ENCODE results near the gene ROPN1L.
"Not testable (repeated sequence)": the region's sequence is repeated elsewhere in the genome, so short reads cannot be mapped to it uniquely, and the experiment has no call there.

The ROPN1L gene

GRCh38 chr5:10480237-10480985 is 38.7 kb downstream of the ROPN1L start:
- DNase-seq, result no peak

DNA sequence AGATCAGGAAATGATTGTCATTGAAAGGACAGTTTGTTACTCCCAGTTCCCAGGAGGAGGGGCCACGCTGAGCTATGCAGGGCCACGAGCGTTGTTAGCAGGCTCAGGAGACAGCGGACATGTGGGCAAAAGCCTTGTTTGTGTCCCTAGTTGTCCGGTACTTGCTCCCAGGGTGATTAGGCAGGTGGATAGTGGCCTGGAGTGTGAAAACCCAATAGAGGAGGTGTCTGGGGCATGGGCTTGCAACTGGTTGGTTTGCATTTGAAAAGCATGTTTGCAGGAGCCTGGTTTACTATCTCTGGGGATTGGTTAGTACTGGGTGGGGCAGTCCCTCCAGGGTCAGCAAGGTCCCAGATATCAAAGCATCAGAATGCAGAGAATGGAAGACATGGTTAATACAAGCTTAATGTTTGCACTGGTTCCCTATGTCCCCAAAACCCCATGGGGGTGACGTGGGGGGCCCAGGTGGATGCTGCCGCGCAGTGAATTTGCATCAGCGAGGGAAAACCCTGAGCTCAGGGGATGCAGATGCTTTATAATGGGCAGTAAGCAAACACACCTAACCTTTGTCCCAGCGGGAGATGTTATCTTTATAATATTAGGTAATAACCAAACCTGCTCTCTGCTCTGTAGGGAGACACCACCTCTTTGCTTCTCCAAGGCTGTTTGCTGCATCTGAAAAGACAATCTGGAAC is 39.7 kb downstream of the ROPN1L start:
- DNase-seq, result no peak

DNA sequence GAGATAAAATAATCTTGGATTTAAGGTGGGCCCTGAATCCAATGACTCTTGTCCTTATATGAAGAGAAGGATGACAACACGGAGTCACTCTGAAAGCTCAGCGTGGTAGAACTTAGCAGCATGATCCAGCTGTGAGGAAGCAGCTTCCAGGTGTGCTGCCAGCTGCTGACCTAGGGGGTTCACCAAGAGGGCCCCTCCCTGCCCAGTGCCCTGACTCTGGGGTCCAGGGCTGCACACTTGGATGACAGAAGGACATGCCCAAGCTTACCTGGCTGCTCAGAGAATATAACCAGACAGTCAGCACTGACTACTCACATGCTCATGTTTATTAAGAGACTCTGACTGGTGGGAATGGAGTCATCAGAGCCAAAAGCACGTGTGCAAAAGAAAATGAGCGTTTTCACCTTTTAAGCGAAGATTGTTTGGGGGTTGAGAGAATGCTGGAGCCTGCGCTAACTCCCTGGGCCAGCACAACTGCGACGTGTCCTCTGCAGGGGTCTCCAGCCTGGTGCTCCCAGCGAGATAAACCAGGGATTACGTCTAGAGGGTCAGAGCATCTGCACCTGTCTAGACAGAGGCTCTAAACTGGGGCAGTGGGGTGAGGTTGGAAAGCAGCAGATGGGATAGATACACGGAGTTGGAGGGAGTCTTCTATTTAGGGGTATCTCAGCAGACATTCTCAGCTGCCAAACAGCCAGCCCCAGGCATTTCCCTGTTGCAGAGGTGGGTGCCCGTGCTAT is 41.3 kb downstream of the ROPN1L start:
- DNase-seq, result no peak

DNA sequence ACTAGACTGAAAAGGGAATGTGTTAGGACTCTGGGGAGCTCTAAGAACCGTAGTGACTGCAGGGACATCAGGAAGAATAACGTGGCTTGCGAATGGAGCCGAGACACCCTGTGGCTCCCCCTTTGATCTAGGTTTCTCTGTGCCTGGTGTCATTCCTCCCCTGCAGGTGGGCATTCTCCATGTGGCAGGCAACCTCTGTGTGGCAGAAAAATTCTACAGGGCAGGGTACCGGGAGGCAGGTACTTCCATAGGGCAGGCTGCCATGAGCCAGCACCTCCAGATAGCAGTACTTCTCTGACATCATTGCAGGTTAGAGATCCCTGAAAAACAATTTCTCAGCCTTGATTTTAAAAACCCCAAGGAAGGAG is 43.1 kb downstream of the ROPN1L start:
- DNase-seq, result no peak

DNA sequence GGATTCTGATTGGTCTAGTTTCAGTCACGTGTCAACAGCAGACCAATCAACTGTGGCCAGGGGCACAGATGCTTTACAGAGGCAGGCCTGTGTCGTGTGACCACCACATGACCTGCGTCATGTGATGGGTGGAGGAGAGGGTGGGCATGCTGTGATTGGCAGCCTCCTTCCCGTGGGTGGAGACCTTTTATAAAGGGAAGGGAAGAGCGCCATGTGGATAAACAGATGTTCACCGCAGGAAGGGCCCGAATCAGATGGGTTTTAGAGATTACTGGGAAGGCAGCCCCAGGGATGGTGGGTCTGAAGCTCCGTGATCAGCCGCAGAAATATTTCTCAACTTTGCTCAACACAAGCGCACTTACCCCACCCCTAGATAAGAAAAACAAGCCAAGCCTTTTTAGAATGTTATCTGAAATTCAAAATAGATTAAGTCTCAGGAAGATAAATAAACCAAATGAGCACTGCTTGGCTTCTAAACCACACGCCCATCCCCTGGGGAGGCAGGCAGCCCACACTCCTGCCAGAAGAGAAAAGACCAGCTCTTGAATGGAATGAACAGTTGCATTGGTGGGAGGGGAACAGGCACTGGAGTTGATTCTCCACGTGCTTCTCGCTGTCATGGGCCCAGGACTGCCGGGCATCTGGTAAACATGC is 43.6 kb downstream of the ROPN1L start:
- no peak for DNase-seq

GRCh38 chr5:10485897-10486296 is 44.2 kb downstream of the ROPN1L start:
- no peak for DNase-seq

GRCh38 chr5:10486511-10487344 is 45.0 kb downstream of the ROPN1L start:
- no peak for DNase-seq

GRCh38 chr5:10488144-10488543 is 46.5 kb downstream of the ROPN1L start:
- no peak for DNase-seq

DNA sequence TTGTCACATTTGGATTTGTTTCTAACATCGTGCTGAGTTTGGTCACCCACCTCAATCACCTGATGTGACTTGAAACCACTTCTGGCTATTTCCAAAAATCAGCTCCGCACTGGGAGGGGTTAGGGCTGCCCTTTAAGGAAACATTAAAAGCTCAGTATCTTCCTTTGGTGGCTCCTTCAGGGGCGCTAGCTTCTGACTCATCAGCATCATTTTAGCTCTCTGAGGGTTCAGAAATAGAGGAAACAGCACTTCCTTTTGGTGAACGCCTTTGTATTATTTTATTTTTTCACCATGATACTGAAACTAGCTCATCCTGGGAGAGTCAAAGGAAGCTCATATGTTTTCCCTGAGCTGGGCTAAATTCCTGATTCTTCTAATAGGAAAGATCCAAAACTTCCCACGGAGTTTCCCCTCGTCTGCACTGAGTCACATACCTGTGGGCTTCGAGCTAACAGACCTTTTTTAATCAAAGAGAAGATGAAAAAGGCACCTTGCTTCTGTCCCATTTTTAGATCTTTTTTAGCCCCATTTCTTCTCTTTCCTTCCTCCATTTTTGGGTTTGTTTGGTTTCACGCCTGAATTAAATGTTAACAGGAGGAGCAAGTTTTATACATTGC is 48.2 kb downstream of the ROPN1L start:
- no peak for DNase-seq

- DNase-seq, result no peak
Measured at GRCh38 chr5:10490927-10491672, 49.4 kb downstream of the ROPN1L start.

GRCh38 chr5:10491673-10492026 is 50.0 kb downstream of the ROPN1L start:
- DNase-seq, result no peak

DNA sequence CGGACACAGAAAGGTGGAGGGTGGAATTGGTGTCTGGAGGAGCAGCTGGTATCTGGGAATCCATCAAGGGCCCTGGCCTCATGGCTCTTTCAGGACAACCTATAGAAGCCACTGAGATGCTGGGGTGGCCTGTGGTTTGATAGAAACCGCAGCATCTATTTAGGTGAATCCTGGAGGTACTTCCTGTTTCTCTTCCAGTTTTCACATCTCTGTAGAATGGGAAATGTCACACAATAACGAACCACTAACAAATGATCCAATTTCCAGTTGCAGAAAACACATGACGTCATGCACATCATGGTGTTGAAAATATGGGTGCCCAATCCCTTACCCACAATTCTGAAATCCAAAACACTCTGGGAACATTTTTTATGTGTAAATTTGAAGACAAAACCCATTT is 52.2 kb downstream of the ROPN1L start:
- no peak for DNase-seq

DNA sequence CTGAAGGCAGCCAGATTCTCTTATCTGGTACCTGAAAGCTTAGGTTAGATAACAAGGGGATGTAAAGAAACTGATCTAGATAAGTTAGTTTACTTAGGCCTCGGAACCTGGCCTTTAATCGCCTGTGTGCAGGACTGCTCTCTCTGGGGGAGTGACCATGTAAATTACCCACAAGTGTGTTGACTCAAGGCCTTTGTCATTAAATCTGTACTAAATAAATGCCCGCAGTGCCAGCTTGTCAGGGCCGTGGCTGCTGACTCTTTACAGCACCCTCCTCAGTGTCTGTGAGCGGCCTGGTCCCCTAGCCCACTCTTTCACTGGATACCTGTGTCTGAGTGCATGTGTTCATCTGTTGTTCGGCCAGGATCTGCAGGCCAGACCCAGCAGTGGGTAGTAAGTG is 52.8 kb downstream of the ROPN1L start:
- not testable (repeated sequence) for DNase-seq

DNA sequence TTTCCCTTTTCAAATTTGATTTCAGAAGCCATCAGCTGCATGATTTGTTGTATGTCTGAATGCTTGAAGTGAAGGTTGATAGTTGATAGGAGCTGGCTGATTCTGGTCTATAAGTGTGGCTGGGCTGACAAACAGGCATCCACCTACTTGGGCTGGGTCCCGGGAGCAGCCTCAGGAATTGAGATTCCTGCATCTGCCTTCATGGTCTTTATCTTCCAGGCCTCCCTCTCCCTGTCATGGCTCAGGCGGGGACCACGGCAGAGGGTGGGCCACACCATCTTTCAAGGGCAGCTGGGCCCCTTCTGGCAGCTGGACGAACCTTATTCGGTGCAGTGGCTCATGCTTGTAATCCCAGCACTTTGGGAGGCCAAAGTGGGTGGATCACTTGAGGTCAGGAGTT is 55.9 kb downstream of the ROPN1L start:
- no peak for DNase-seq

GRCh38 chr5:10498350-10498749 is 56.7 kb downstream of the ROPN1L start:
- no peak for DNase-seq

- no peak for DNase-seq
Measured at GRCh38 chr5:10499066-10499465, 57.4 kb downstream of the ROPN1L start.

- DNase-seq, result no peak
Measured at GRCh38 chr5:10499776-10500175, 58.1 kb downstream of the ROPN1L start.

- DNase-seq, result no peak
Measured at GRCh38 chr5:10500669-10501068, 59.0 kb downstream of the ROPN1L start.

DNA sequence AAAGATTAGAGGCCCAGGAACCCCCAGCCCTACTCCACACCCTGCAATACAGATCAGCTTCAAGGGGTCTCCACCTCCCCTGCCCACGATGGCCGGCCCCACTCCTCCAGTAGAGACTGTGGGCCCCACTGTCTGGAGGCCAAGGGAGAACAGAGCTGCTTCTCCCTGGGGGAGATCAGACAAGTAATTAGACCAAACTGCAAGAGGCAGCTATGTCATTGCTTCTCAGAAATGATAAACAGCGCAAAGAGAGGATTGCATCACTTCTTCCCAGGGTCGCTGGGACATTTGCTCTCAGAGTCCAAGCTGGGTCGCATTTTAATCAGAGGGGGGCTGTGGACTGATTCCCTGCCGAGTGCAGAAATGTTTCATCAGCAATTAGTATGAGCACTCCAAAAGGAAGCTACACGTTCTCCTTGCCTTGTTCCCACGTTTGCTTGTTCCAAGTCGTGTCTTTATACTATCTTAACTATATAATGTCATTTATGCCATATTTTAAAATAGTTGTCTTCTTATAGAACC is 59.9 kb downstream of the ROPN1L start:
- no peak for DNase-seq

DNA sequence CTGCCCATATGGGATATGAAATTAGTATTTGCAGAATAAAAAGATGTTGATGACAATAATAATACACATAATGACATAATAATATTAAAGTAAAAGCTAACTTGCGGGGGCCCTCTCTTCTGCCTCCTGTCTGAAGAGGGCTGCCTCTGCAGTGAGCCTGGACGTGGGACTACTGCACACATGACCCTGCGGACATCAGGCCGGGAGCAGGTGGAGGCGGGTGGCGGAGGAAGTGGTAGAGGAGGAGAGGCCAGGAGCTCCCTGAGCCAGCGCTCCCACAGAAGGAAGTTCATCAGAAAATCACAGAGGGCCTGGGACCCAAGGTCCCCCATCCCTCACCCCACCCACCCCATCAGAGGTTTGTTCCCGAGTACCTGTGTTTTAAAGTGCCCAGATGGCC is 60.5 kb downstream of the ROPN1L start:
- DNase-seq, result no peak

GRCh38 chr5:10502578-10502977 is 60.9 kb downstream of the ROPN1L start:
- DNase-seq, result no peak
